Endothelial cell of umbilical vein (primary cell): ENCODE measurements around the gene TMEM94. TPM values are rescaled to one million over a fixed set of nuclear protein-coding genes. Genes with fewer than 3 reads are reported as not detected.

ENCODE experiments used
- BruUV-seq: library from RNA; stranded (reverse); fragments of 400-500 nt; replicated peaks from 2 replicates; lab custom pipeline; 2021; lab: Mats Ljungman, UMichigan
- CTCF ChIA-PET: fragments of 300-600, 350-600 bp; sonication (Branson Sonifier 250); formaldehyde crosslinking; loops from one replicate; lab custom pipeline; 2021; ENCODE audit warnings: antibody characterized with exemption, inconsistent platforms; lab: Charles Lee
- POLR2A ChIA-PET: fragments of 300-600, 350-600 bp; sonication (Branson Sonifier 250); formaldehyde crosslinking; loops from one replicate; lab custom pipeline; 2021; ENCODE audit warnings: antibody characterized with exemption, inconsistent platforms; lab: Charles Lee
- DNase-seq: peaks from one replicate; pipeline ENCODE4 v3.0.0-alpha.2; 2011; ENCODE audit warnings: low read depth, low spot score
- FAIRE-seq: peaks from 2 replicates; lab custom pipeline; 2011; peaks lifted over from hg19 to GRCh38; lab: Jason Lieb, UNC
- H2AFZ ChIP-seq: 2 replicates; pipeline ENCODE4 v1.6.0; 2012; ENCODE audit warnings: low read depth, low read length, control low read depth, inconsistent platforms
- H3K27ac ChIP-seq: 2 replicates; pipeline ENCODE4 v1.5.1; 2011; ENCODE audit warnings: low read depth, mild to moderate bottlenecking, control low read depth, low read length, moderate library complexity; ENCODE audit not compliant: insufficient read depth
- H3K27me3 ChIP-seq, 2 experiments: 2 replicates each; pipeline versions ENCODE4 v1.6.0 to v1.6.1; 2011; ENCODE audit warnings: low read length in 2 of 2, mixed read lengths in 1 of 2; ENCODE audit not compliant: control insufficient read depth in 2 of 2, insufficient read depth in 2 of 2
- H3K36me3 ChIP-seq, 2 experiments: 2 replicates in 1 of 2; 3 replicates in 1 of 2; pipeline ENCODE4 v1.5.1; 2011; ENCODE audit warnings: low read length in 2 of 2, mild to moderate bottlenecking in 1 of 2, moderate library complexity in 1 of 2; ENCODE audit not compliant: control insufficient read depth in 2 of 2, insufficient read depth in 2 of 2; ENCODE audit errors: extremely low read depth in 1 of 2
- H3K4me1 ChIP-seq: 3 replicates; pipeline ENCODE4 v1.5.1; 2011; ENCODE audit warnings: mild to moderate bottlenecking, low read length; ENCODE audit not compliant: control insufficient read depth, insufficient read depth; ENCODE audit errors: extremely low read depth
- H3K4me2 ChIP-seq: 2 replicates; pipeline ENCODE4 v1.6.1; 2011; ENCODE audit warnings: low read length, control low read depth, mixed read lengths; ENCODE audit not compliant: insufficient read depth
- H3K4me3 ChIP-seq, 3 experiments: fragments of 200-600 bp in 1 of 3; sonication (generic), shearing (Covaris generic) in 1 of 3; replicated peaks in 1 of 3; 2 replicates each; pipeline ENCODE4 v1.5.1; 2011 to 2016; ENCODE audit warnings: control low read depth in 3 of 3, low read length in 3 of 3, mild to moderate bottlenecking in 2 of 3, inconsistent platforms in 1 of 3, low read depth in 1 of 3, moderate library complexity in 1 of 3; ENCODE audit not compliant: insufficient read depth in 1 of 3
- H3K79me2 ChIP-seq: 2 replicates; pipeline ENCODE4 v1.6.0; 2012; ENCODE audit warnings: low read length, inconsistent platforms; ENCODE audit not compliant: control insufficient read depth, insufficient read depth
- H3K9ac ChIP-seq: replicated peaks from 2 replicates; pipeline ENCODE3; 2011; ENCODE audit warnings: low read length, control low read depth; ENCODE audit not compliant: insufficient read depth; ENCODE audit errors: extremely low read depth
- H3K9me1 ChIP-seq: replicated peaks from 3 replicates; pipeline ENCODE4 v1.6.0; 2011; ENCODE audit warnings: mild to moderate bottlenecking, low read length; ENCODE audit not compliant: control insufficient read depth, insufficient read depth; ENCODE audit errors: extremely low read depth
- H3K9me3 ChIP-seq: replicated peaks from 2 replicates; pipeline ENCODE4 v1.5.1; 2012; ENCODE audit warnings: low read length, inconsistent platforms; ENCODE audit not compliant: control insufficient read depth, insufficient read depth
- H4K20me1 ChIP-seq: replicated peaks from 2 replicates; pipeline ENCODE3; 2011; ENCODE audit warnings: mild to moderate bottlenecking, low read length; ENCODE audit not compliant: control insufficient read depth, insufficient read depth; ENCODE audit errors: extremely low read depth
- EZH2 ChIP-seq: IDR thresholded peaks from 2 replicates; pipeline ENCODE4 v1.6.1; 2012; ENCODE audit warnings: borderline replicate concordance, low read depth, mild to moderate bottlenecking, moderate library complexity, low read length, inconsistent platforms; ENCODE audit not compliant: severe bottlenecking
- FOS ChIP-seq: IDR thresholded peaks from 2 replicates; pipeline ENCODE4 v1.6.1; 2011; ENCODE audit warnings: mild to moderate bottlenecking, low read length, moderate library complexity, borderline replicate concordance; ENCODE audit not compliant: insufficient read depth
- GATA2 ChIP-seq: IDR thresholded peaks from 2 replicates; pipeline ENCODE4 v1.7.0; 2011; ENCODE audit warnings: low read depth, mild to moderate bottlenecking, moderate library complexity, mixed read lengths, low read length; ENCODE audit not compliant: insufficient read length, insufficient read depth
- JUN ChIP-seq: IDR thresholded peaks from 2 replicates; pipeline ENCODE4 v1.6.1; 2011; ENCODE audit warnings: borderline replicate concordance, low read depth; ENCODE audit not compliant: insufficient read length, insufficient read depth
- MAX ChIP-seq: IDR thresholded peaks from 2 replicates; pipeline ENCODE4 v1.6.1; 2011; ENCODE audit not compliant: insufficient read depth, insufficient read length
- MYC ChIP-seq: IDR thresholded peaks from one replicate; pipeline ENCODE4 v1.6.1; 2011; ENCODE audit warnings: mild to moderate bottlenecking, low read depth, low read length
- POLR2A ChIP-seq: IDR thresholded peaks from 2 replicates; pipeline ENCODE4 v1.6.1; 2012; ENCODE audit warnings: low read depth, mild to moderate bottlenecking, control low read depth, low read length
- POLR2AphosphoS5 ChIP-seq: IDR thresholded peaks from 2 replicates; pipeline ENCODE4 v1.6.1; 2012; ENCODE audit warnings: low read depth, mild to moderate bottlenecking, control low read depth, low read length, moderate library complexity; ENCODE audit not compliant: insufficient read depth
- dilution Hi-C: fragments of 300-500 bp; cut with MboI; formaldehyde crosslinking; loops from one replicate; pipeline ENCODE4 v1.15.0; 2019; ENCODE audit warnings: low sequenced_read_pairs; ENCODE audit not compliant: extremely low pct_ligation_motif_present
- intact Hi-C: fragments of 100-400 bp; cut with micrococcal nuclease; formaldehyde crosslinking; loops from one replicate; pipeline ENCODE4 v1.10.0; 2022
- polyA plus RNA-seq, 4 experiments: library from polyadenylated mRNA; depleted of rRNA in 3 of 4; stranded (reverse) in 3 of 4; unstranded in 1 of 4; fragments of >200 nt; gene quantifications; 2 replicates each; pipeline versions ENCODE4 v1.2.1 to v1.2.3, GENCODE V29; 2011 to 2012; ENCODE audit warnings: missing spikeins in 1 of 4
- total RNA-seq: library from RNA; stranded (reverse); gene quantifications from 2 replicates; pipeline ENCODE4 v1.2.3, GENCODE V29; 2021
- TF ChIP-seq, protein P1 (sequence below), 2 donors: IDR thresholded peaks; 1 replicate in 1 of 2; 2 replicates in 1 of 2; pipeline ENCODE4 v1.5.1; 2011; ENCODE audit warnings: low read length in 2 of 2, mild to moderate bottlenecking in 2 of 2, moderate library complexity in 2 of 2, control low read depth in 1 of 2, inconsistent platforms in 1 of 2, low read depth in 1 of 2; ENCODE audit not compliant: insufficient read depth in 1 of 2; ENCODE audit errors: extremely low read depth in 1 of 2

The TMEM94 gene
- total and polyA plus RNA-seq, 2 donors (not counting 3 experiments of a cell fraction or from before 2014, with no cell fraction given), result 69.2 to 75.9 TPM

- Histone ChIP-seq H3K4me1 (peaks cover 45% of the 10 kb centered on the region), H3K9ac (no peak overlapping the region), H3K4me3 (no peak overlapping the region), H3K27me3 (no peaks in the 10 kb centered on the region), H3K9me1 (no peaks in the 10 kb centered on the region), H3K79me2 (peaks cover 26% of the 10 kb centered on the region), H3K9me3 (no peaks in the 10 kb centered on the region), H2AFZ (no peak overlapping the region), H3K27ac (peak overlapping the region; percentile 22), H3K4me2 (no peak overlapping the region), H4K20me1 (no peaks in the 10 kb centered on the region), H3K36me3 (peaks cover 0 to 13% of the 10 kb centered on the region in 2 experiments)
- no TSS peak for BruUV-seq
- CTCF ChIA-PET, result interaction anchor here (0.5 to 2.6 kb wide), 2 partner anchors 16 to 191 kb away, joined by 3 to 6 read pairs; partner anchors contain the start of gene LLGL2
- FAIRE-seq (no peak), DNase-seq (no peak)
- dilution Hi-C loops (no loop called here), intact Hi-C loops (no loop called here)
- no peak for TF ChIP-seq MAX
- POLR2A ChIA-PET, result no interaction called here
Observed at GRCh38 chr17:75508931-75509361, 52.5 kb downstream of the TMEM94 start.

- TF ChIP-seq MAX (no peak), FOS (no peak), POLR2A (no peak), POLR2AphosphoS5 (no peak), GATA2 (no peak), MYC (no peak), EZH2 (no peak), JUN (no peak)
- TF ChIP-seq, protein P1, sequence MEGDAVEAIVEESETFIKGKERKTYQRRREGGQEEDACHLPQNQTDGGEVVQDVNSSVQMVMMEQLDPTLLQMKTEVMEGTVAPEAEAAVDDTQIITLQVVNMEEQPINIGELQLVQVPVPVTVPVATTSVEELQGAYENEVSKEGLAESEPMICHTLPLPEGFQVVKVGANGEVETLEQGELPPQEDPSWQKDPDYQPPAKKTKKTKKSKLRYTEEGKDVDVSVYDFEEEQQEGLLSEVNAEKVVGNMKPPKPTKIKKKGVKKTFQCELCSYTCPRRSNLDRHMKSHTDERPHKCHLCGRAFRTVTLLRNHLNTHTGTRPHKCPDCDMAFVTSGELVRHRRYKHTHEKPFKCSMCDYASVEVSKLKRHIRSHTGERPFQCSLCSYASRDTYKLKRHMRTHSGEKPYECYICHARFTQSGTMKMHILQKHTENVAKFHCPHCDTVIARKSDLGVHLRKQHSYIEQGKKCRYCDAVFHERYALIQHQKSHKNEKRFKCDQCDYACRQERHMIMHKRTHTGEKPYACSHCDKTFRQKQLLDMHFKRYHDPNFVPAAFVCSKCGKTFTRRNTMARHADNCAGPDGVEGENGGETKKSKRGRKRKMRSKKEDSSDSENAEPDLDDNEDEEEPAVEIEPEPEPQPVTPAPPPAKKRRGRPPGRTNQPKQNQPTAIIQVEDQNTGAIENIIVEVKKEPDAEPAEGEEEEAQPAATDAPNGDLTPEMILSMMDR (IDR thresholded peaks at IDR 0.05; ENCODE audit: extremely low read depth in 1 of 2, insufficient read depth in 1 of 2, low read depth in 1 of 2, low read length in 2 of 2), result no peak
- H2AFZ ChIP-seq, result no peak overlapping the region
- peak; percentile 91 for FAIRE-seq
- no peak overlapping the region for H3K4me3 ChIP-seq
- H3K9ac ChIP-seq, result no peak overlapping the region
- H3K79me2 ChIP-seq, result peaks cover 33% of the 10 kb centered on the region
- H3K36me3 ChIP-seq, result peaks cover 0 to 11% of the 10 kb centered on the region in 2 experiments
- intact Hi-C loops (loop anchor here (5.0 to 10.0 kb wide), 2 partner anchors 238 to 465 kb away; partner anchors contain the start of genes ATP5PD and KCTD2), dilution Hi-C loops (no loop called here)
- H3K9me3 ChIP-seq, result no peaks in the 10 kb centered on the region
- no TSS peak for BruUV-seq
- peaks cover 53% of the 10 kb centered on the region for H3K4me1 ChIP-seq
- H3K4me2 ChIP-seq, result peak overlapping the region; percentile 46
- peak; percentile 32 for DNase-seq
- no peaks in the 10 kb centered on the region for H3K27me3 ChIP-seq
- POLR2A ChIA-PET, result interaction anchor here (0.6 kb wide), 1 partner anchor 286 kb away, joined by 3 read pairs; no protein-coding TSS in a partner anchor
- H4K20me1 ChIP-seq, result no peaks in the 10 kb centered on the region
- H3K27ac ChIP-seq, result peak overlapping the region; percentile 22
- H3K9me1 ChIP-seq, result no peaks in the 10 kb centered on the region
- CTCF ChIA-PET, result interaction anchor here (1.1 kb wide), 1 partner anchor 87 kb away, joined by 3 read pairs; no protein-coding TSS in a partner anchor
Observed at GRCh38 chr17:75509528-75510258, 53.3 kb downstream of the TMEM94 start.
